Measurements from ENCODE around the gene THYN1. TPM values are rescaled to one million over a fixed set of nuclear protein-coding genes. Genes with fewer than 3 reads are reported as not detected.
"Not testable (repeated sequence)": the region's sequence is repeated elsewhere in the genome, so short reads cannot be mapped to it uniquely, and the experiment has no call there.

Gene THYN1
- 30.6 TPM for polyA plus RNA-seq (ENCODE audit: insufficient read length)

- peak; percentile 83 for DNase-seq (ENCODE audit: low read depth)
These were observed at the start of gene THYN1, which contains the start of gene ACAD8 for GRCh38 chr11:134253188-134253993. Gene THYN1, minus strand, starts transcription at chr11:134253352. Its CDS starts 470 bp downstream, at chr11:134252882. Gene ACAD8, plus strand, starts transcription at chr11:134253568. Its CDS starts 33 bp downstream, at chr11:134253601.

DNA sequence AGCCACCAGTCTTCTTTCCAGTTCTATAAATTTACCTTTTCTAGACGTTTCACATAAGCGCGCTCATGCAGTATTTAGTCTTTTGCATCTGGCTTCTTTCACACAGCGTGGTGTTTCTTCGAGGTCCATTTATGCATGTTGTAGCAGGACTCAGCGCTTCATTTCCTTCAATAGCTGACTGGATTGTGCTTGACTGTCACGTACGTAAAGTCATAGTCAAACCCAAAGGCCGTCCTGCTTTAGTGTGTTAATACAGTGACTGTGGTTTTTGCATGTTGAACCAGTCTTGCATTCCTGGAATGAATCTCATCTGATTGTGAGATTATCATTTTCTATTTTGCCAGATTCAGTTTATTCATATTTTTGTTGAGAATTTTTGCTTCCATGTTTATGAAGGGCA is 41.5 kb upstream of the THYN1 start:
- no peak for DNase-seq (ENCODE audit: low read depth)

- no peak for DNase-seq (ENCODE audit: low read depth)
These were observed 40.3 kb upstream of the THYN1 start for GRCh38 chr11:134293119-134294113.

DNA sequence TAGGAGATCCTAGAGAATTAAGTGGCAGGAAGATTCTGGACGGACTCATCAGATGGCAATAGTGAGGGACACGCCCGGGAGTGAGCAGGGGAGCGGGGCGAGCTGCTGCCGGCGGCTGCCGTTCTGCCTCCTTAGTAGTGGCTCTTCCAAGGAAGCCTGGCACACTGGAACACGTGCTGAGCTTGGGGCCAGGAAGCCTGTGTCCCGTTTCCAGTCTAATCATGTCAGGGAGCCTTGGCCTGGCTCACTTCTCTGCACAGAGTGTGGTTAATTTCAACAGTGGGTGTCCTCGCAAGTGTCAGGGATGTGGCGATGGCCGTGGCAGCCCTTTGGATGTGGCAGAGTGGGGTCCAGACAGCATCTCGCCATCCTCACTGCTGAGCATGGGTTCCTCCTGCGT is 39.5 kb upstream of the THYN1 start:
- no peak for DNase-seq (ENCODE audit: low read depth)

GRCh38 chr11:134291196-134291595 is 38.0 kb upstream of the THYN1 start:
- no peak for DNase-seq (ENCODE audit: low read depth)

GRCh38 chr11:134290646-134291045 is 37.5 kb upstream of the THYN1 start:
- DNase-seq (ENCODE audit: low read depth) = no peak

DNA sequence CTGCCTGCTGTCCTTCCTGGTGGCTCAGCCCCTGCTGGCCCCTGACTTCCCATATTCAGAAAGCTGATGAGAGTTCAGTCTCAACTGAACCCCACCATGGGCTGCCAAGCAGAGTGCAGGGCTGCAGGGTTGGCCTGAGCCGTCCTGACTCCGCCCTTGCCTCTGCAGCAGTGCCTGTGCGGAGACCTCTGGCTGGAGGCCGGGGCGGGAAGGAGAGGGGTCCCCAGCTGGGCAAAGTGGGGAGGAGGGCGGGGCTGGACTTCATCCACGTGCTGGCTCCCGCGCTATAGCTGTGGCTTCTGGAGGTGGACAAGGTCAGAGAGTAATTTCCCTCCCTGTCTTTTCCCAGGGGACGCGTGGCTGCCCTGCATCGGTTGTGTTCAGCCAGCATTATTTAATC is 36.6 kb upstream of the THYN1 start:
- DNase-seq (ENCODE audit: low read depth) = no peak

DNA sequence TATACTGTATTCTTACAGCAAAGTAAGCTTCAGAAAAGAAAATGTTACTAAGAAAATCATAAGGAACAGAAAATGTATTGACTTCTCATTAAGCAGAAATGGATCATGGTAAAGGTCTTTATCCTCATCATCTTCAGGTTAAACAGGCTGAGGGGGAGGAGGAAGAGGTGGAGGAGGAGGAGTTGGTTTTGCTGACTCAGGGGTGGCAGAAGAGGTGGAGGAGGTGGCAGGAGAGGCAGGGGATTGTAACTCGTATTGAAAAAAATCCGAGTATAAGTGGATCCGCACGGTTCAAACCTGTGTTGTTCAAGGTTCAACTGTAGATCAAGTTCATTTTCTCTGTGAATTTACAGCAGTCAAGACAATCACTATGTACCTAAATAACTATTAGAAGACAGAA is 36.0 kb upstream of the THYN1 start:
- no peak for DNase-seq (ENCODE audit: low read depth)

GRCh38 chr11:134288486-134288885 is 35.3 kb upstream of the THYN1 start:
- no peak for DNase-seq (ENCODE audit: low read depth)

DNA sequence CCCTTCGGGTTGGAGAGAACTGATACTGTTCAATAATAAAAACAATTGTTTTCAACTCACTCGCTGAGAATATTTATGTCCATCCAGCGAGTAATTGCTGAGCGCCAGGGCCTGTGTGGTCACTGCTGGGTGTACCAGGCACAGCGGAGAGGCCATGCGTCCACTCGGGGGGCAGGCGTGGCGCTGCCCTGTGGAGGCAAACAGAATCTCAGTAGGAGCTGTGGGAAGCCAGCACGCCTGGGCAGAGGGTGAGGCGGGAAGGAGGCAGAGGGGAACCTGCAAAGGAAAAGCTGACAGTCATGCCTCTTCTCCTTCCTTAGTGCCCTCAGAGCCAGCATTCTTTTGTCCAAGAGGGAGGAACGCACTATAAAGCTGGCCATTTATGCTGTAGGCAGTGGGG is 34.4 kb upstream of the THYN1 start:
- no peak for DNase-seq (ENCODE audit: low read depth)

- not testable (repeated sequence) for DNase-seq (ENCODE audit: low read depth)
These were observed 31.2 kb upstream of the THYN1 start for GRCh38 chr11:134284349-134284748.

DNA sequence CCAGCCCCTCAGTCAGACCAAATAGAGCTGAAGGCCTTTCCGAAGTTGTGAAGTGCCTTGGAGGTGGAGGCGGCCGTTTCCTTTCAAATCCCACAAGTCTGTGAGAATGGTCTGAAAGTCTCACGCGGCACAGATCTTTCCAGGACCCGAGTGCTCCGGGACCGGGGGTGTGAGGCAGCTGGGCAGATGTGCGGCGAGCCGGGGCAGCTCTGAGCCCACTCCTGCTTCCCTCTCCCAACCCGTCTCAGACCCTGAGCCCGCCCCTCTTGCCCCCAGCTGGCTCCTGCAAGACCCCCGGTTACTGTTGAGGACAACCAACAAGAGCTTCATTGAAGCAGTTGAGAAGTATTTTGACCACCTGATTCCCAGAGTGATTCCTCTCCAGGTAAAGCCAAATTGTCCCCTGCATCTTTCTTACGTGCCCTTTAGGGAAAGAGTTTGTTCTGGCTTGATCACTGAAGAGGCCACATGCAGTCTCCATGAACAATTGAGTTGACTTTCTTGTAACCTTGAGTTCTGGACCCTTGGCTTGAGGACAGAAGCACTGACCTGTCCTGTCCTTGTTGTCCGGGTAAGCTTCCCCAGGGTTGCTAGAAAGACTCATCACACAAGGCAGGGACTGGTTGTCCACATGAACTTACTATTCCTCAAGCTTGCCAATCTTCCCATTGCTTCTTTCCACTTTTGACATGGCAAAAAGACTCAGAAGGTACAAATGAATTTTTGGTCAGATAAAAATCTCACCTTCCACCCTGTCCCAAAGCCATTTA is 30.5 kb upstream of the THYN1 start:
- no peak for DNase-seq (ENCODE audit: low read depth)

DNA sequence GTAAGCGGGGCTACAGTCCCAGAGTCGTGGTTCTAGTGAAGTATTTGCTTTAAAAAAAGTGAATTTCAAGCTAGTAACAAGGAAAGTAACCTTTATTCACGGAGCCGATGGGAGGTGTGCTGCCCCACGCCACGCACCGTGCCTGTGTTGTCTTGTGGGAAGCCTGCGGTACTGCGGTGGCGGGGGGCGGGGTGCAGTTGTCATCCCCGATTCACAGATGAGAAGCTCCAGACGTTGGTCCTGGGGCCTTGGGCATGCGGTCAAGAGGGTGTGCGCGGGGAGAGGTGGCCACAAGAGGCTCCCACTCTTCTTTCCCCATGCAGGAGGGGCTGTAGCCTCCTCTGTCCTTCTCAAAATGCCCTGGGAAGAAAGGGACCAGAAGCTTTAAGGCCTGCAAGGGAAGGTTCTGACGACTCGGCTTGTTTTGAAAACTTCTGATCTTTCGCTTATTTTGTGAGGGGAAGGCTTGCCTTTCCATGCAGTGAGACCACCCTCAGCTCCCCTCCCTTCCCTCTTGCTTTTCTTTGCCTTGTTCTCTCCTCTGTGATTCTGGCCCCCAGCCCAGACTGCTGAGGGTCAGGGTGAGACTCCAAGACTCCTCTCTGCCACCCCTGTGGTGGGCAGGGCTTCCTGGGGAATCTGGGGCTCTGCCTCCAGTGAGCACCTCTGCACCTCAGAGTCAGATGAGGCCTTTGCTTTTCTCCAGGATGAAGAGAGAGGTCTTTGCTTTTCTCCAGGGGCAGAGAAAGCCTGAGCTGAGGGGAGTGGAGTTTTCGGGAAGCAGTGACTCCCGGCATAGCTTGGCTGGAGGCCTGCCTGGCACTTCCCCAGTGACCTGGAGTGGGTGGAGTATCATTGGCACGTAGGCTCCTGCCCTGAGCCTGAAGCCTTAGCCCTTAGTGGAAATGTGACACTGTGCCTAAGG is 29.2 kb upstream of the THYN1 start:
- no peak for DNase-seq (ENCODE audit: low read depth)

- not testable (repeated sequence) for DNase-seq (ENCODE audit: low read depth)
These were observed 28.5 kb upstream of the THYN1 start for GRCh38 chr11:134281635-134282034.

GRCh38 chr11:134278356-134278755 is 25.2 kb upstream of the THYN1 start:
- no peak for DNase-seq (ENCODE audit: low read depth)

DNA sequence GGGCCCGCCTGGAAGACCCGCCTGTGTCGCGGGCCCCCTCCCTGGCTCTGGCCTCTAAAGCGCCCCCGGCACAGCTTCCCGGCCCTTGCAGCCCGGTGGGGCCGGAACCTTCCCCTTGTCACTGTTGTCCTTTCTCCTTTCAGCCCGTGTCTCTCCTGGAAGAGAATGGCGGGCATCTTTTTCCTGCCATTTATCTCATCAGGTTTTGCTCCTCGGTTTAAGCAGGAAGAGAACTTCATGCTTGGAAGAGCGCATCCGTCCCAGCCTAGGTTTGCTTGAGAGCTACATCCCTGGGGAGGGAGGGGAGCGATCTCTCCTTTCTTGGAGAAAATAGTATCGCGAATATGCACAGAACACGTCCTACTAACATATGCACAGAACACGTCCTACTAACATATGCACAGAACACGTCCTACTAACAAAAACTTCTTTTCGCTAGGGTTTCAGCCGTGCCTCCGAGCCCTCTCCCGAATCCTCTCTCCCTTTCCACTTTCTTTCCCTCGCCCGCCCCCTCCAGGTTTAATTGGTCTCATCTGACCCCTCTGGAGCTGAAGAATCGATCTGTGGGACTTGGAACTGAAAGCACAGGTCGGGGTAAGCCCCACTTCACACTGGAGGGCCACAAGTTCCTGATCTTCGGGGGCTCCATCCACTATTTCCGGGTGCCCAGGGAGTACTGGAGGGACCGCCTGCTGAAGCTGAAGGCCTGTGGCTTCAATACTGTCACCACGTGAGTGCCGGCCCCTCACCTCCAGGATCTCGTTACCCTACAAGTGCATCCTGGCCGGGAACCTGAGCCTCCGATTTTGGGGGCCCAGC is 24.2 kb upstream of the THYN1 start:
- DNase-seq (ENCODE audit: low read depth) = no peak

GRCh38 chr11:134276396-134277182 is 23.4 kb upstream of the THYN1 start:
- no peak for DNase-seq (ENCODE audit: low read depth)

DNA sequence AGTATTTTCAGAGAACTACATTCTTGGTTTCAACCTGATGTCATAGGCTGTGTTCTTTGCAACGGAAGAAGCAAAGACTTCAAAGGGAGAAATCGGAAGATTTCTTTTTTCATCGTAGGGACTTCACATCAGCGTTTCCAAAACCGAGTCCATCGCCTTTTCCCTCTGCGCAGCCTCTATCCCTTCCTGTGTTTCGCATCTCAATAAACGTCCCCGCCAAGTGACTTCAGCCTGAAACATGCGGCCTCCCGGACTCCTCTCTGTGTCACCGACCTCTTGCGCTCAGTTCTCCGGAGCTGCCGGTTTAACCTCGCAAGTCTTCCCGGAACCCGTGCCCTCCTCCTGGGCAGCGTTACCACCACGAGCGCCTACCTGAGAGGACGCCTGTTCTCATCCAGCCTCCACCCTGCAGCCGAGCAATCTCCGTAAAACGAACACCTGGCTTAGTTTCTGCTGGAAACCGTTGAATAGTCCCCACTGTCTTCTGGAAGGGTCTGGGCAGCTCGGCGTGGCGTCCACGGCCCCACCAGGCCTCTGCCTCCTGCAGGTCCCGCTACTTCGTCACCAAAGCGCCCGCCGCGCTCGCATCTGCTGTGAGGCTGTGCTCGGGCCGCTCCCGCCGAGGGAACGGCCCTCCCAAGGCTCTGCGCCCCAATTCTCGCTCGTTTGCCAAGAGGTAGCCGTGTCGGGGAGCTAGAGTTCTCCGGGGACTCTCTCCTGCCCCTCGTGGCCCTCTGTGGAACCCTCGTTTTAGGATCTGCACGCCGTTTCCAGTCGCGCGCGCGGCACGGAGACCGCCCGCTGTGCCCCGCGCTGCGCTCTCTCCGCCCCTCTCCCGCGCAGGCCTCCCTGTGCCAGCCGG is 22.6 kb upstream of the THYN1 start, which contains the start of gene GLB1L3:
Gene GLB1L3, plus strand, starts transcription at position 846 of the 862 bp plus-strand sequence. CDS start 362 bp downstream, outside the sequence.
- no peak for DNase-seq (ENCODE audit: low read depth)

All from forelimb muscle (tissue), 1 donor.